A673 (cell line): ENCODE measurements around the gene PIMREG. TPM values are rescaled to one million over a fixed set of nuclear protein-coding genes. Genes with fewer than 3 reads are reported as not detected.

Source experiments
- BruUV-seq: library from RNA; stranded (reverse); fragments of 400-500 nt; replicated peaks from 2 replicates; lab custom pipeline; 2021; lab: Mats Ljungman, UMichigan
- CTCF ChIA-PET: fragments of 300-600 bp; sonication (Branson Sonifier 250); formaldehyde crosslinking; loops from one replicate; lab custom pipeline; 2022; ENCODE audit warnings: antibody characterized with exemption; lab: Charles Lee
- POLR2A ChIA-PET: fragments of 300-600 bp; sonication (Branson Sonifier 250); formaldehyde crosslinking; loops from one replicate; lab custom pipeline; 2022; ENCODE audit warnings: antibody characterized with exemption; ENCODE audit not compliant: low non-redundant PET; lab: Charles Lee
- DNase-seq: peaks from one replicate; pipeline ENCODE4 v3.0.0-alpha.2; 2015; ENCODE audit warnings: low spot score
- H3K27ac ChIP-seq: fragments of 200-600 bp; sonication (generic); 2 replicates; pipeline ENCODE4 v1.5.1; 2016; ENCODE audit warnings: mixed run types, low read depth, mild to moderate bottlenecking, mixed read lengths, antibody characterized with exemption, low read length; ENCODE audit not compliant: poor library complexity, severe bottlenecking
- H3K27me3 ChIP-seq: fragments of 200-600 bp; sonication (generic); replicated peaks from 2 replicates; pipeline ENCODE4 v1.6.1; 2017; ENCODE audit warnings: mixed run types, low read depth, mild to moderate bottlenecking, mixed read lengths, antibody characterized with exemption, low read length; ENCODE audit not compliant: insufficient read depth, poor library complexity
- H3K36me3 ChIP-seq: fragments of 200-600 bp; sonication (generic); 2 replicates; pipeline ENCODE4 v1.6.1; 2016; ENCODE audit warnings: mixed run types, mild to moderate bottlenecking, mixed read lengths, antibody characterized with exemption, low read length; ENCODE audit not compliant: insufficient read depth, poor library complexity, severe bottlenecking
- H3K4me1 ChIP-seq: fragments of 200-600 bp; sonication (generic); 2 replicates; pipeline ENCODE4 v1.6.1; 2017; ENCODE audit warnings: mixed run types, mild to moderate bottlenecking, mixed read lengths, antibody characterized with exemption, low read length; ENCODE audit not compliant: insufficient read depth, poor library complexity, severe bottlenecking
- H3K4me3 ChIP-seq: fragments of 200-600 bp; sonication (generic); 2 replicates; pipeline ENCODE4 v1.5.1; 2016; ENCODE audit warnings: low read depth, mixed run types, mild to moderate bottlenecking, mixed read lengths, low read length; ENCODE audit not compliant: poor library complexity, severe bottlenecking
- H3K9me3 ChIP-seq: fragments of 200-600 bp; sonication (generic); 2 replicates; pipeline ENCODE4 v1.6.1; 2016; ENCODE audit warnings: mixed run types, low read depth, mild to moderate bottlenecking, mixed read lengths, antibody characterized with exemption, low read length; ENCODE audit not compliant: poor library complexity, severe bottlenecking
- EZH2 ChIP-seq: fragments of 200-600 bp; sonication (generic); IDR thresholded peaks from 2 replicates; pipeline ENCODE4 v1.6.1; 2017; ENCODE audit warnings: borderline replicate concordance, low read depth, mild to moderate bottlenecking, mixed read lengths, antibody characterized with exemption, low read length; ENCODE audit not compliant: poor library complexity, severe bottlenecking
- intact Hi-C: fragments of 100-400 bp; cut with micrococcal nuclease; formaldehyde crosslinking; loops from one replicate; pipeline ENCODE4 v1.10.0; 2022; ENCODE audit not compliant: unreplicated experiment
- total RNA-seq: library from RNA; stranded (reverse); gene quantifications from 2 replicates; pipeline ENCODE4 v1.2.3, GENCODE V29; 2021
- TF ChIP-seq, protein P1 (sequence below): fragments of 300-800, 200-600 bp; sonication (generic); conservative IDR thresholded peaks from 2 replicates; pipeline ENCODE4 v1.5.1; 2017; ENCODE audit warnings: low read depth, mild to moderate bottlenecking, antibody characterized with exemption, low read length, moderate library complexity, mixed read lengths

The PIMREG gene
- total RNA-seq, 1 experiment from 2014 or later, result 90.5 TPM

DNA sequence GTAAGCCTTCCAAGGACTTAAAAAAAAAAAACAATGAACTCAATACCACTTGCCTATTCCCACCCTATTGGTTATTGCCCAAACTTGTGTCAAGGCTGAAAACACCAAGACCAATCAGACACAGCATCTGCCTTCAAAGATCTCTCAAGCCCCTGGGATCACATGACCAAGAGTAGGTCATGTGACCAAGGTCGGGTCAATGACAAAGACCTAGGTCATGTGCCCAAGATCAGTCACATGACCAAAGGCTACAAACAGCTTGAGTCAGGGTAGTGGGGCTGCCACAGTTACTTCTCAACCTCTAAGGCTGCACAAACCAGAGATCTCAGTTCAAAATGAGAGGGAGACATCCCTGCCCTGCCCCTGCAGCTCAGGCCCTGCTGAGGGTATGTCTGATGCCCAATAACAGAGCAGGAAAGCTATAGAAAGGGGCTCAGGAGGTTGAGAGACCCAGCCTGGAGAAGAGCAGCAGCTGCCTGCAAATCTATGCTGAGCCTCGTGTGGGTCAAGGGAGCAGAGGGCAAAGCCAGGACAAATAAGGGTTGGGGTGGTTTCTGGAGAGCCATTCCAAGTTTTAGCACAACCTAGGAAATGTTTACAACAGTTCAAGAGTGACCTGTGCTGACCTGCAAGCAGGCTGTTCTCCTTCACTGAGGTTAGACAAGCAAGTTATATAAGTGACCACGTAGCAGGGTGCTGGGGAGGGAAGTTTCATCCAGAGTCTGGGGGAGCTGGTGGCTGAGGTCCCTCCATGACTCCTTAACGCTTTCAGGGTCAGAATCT, 48.8 kb downstream of the PIMREG start:
- Histone ChIP-seq H3K36me3 (no peaks in the 10 kb centered on the region), H3K27ac (no peak overlapping the region), H3K4me1 (peaks cover 41% of the 10 kb centered on the region), H3K27me3 (no peaks in the 10 kb centered on the region), H3K4me3 (no peak overlapping the region), H3K9me3 (no peaks in the 10 kb centered on the region)
- DNase-seq, result no peak
- POLR2A ChIA-PET, result no interaction called here
- intact Hi-C loops, result no loop called here
- CTCF ChIA-PET, result no interaction called here
- no peak for TF ChIP-seq EZH2
- TF ChIP-seq, protein P1, sequence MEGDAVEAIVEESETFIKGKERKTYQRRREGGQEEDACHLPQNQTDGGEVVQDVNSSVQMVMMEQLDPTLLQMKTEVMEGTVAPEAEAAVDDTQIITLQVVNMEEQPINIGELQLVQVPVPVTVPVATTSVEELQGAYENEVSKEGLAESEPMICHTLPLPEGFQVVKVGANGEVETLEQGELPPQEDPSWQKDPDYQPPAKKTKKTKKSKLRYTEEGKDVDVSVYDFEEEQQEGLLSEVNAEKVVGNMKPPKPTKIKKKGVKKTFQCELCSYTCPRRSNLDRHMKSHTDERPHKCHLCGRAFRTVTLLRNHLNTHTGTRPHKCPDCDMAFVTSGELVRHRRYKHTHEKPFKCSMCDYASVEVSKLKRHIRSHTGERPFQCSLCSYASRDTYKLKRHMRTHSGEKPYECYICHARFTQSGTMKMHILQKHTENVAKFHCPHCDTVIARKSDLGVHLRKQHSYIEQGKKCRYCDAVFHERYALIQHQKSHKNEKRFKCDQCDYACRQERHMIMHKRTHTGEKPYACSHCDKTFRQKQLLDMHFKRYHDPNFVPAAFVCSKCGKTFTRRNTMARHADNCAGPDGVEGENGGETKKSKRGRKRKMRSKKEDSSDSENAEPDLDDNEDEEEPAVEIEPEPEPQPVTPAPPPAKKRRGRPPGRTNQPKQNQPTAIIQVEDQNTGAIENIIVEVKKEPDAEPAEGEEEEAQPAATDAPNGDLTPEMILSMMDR, result no peak
- no TSS peak for BruUV-seq

GRCh38 chr17:6494239-6494941, 50.1 kb downstream of the PIMREG start:
- Histone ChIP-seq H3K27me3 (no peaks in the 10 kb centered on the region), H3K36me3 (no peaks in the 10 kb centered on the region), H3K27ac (no peak overlapping the region), H3K4me1 (peaks cover 42% of the 10 kb centered on the region), H3K4me3 (no peak overlapping the region), H3K9me3 (no peaks in the 10 kb centered on the region)
- ChIA-PET POLR2A (no interaction called here), CTCF (interaction anchor here (0.6 kb wide), 1 partner anchor 21 kb away, joined by 3 read pairs; no protein-coding TSS in a partner anchor)
- intact Hi-C loops, result no loop called here
- DNase-seq, result no peak
- TF ChIP-seq, protein P1, result no peak
- no peak for TF ChIP-seq EZH2
- BruUV-seq, result no TSS peak

- Histone ChIP-seq H3K27ac (peak overlapping the region; percentile 80), H3K4me1 (peaks cover 42% of the 10 kb centered on the region), H3K9me3 (no peaks in the 10 kb centered on the region), H3K27me3 (no peaks in the 10 kb centered on the region), H3K4me3 (no peak overlapping the region), H3K36me3 (no peaks in the 10 kb centered on the region)
- TF ChIP-seq EZH2, result no peak
- TF ChIP-seq, protein P1, result 0 out of 2 replicates have a peak, but pooled peaks have one; percentile 39
- POLR2A ChIA-PET, result interaction anchor here (0.6 to 0.7 kb wide), 2 partner anchors 36 to 73 kb away, joined by 3 to 5 read pairs; no protein-coding TSS in a partner anchor
- CTCF ChIA-PET, result interaction anchor here (0.6 kb wide), 1 partner anchor 22 kb away, joined by 3 read pairs; no protein-coding TSS in a partner anchor
- no TSS peak for BruUV-seq
- no peak for DNase-seq
- intact Hi-C loops, result no loop called here
These were observed 51.3 kb downstream of the PIMREG start for GRCh38 chr17:6495450-6496115.
